K562 (cell line): ENCODE results near the gene ARHGAP26. TPM values are rescaled to one million over a fixed set of nuclear protein-coding genes. Genes with fewer than 3 reads are reported as not detected.
A peak's percentile ranks its signal among the peaks of the same experiment; 100 is the strongest.

ENCODE experiments used
- CBX1 ChIP-seq: sonication (generic); IDR thresholded peaks from 2 replicates; pipeline ENCODE4 v1.6.1; 2016; ENCODE audit warnings: antibody characterized with exemption, low read depth, mild to moderate bottlenecking
- CBX8 ChIP-seq: fragments of 200-600 bp; sonication (generic); IDR thresholded peaks from 2 replicates; pipeline ENCODE4 v1.6.1; 2012; ENCODE audit warnings: borderline replicate concordance, mixed run types, low read depth, mild to moderate bottlenecking, moderate library complexity, mixed read lengths, low read length, control low read depth, inconsistent platforms; ENCODE audit not compliant: poor library complexity, severe bottlenecking; ENCODE audit errors: extremely low read depth
- CTBP1 ChIP-seq: fragments of 450-650 bp; IDR thresholded peaks from 2 replicates; pipeline ENCODE4 v1.6.1; 2016; ENCODE audit warnings: borderline replicate concordance
- CXXC5 ChIP-seq: fragments of 250-450 bp; sonication (Bioruptor Pico); IDR thresholded peaks from 2 replicates; pipeline ENCODE4 v1.8.0; 2022; ENCODE audit warnings: inconsistent platforms, mild to moderate bottlenecking, moderate library complexity
- ERF ChIP-seq: fragments of 450-650 bp; formaldehyde crosslinking; IDR thresholded peaks from 2 replicates; pipeline ENCODE4 v1.4.0; 2020; ENCODE audit warnings: mild to moderate bottlenecking, mixed read lengths
- FOXJ3 ChIP-seq: sonication (generic); formaldehyde crosslinking; IDR thresholded peaks from 2 replicates; pipeline ENCODE4 v1.4.0; 2020; ENCODE audit warnings: mild to moderate bottlenecking, missing genetic modification reagents
- GTF2A2 ChIP-seq: IDR thresholded peaks from 2 replicates; pipeline ENCODE4 v1.6.1; 2016; ENCODE audit warnings: mild to moderate bottlenecking, missing genetic modification characterization, missing compliant biosample characterization
- HDAC1 ChIP-seq, 2 experiments: fragments of 450-650 bp; IDR thresholded peaks; 2 replicates each; pipeline ENCODE4 v1.6.1; 2016 to 2017; ENCODE audit warnings: inconsistent platforms in 1 of 2, mild to moderate bottlenecking in 1 of 2, moderate library complexity in 1 of 2
- HDAC2 ChIP-seq: fragments of 450-650 bp; IDR thresholded peaks from 2 replicates; pipeline ENCODE4 v1.6.1; 2016; ENCODE audit warnings: mild to moderate bottlenecking
- PCBP2 ChIP-seq: fragments of 200-400 bp; formaldehyde crosslinking; IDR thresholded peaks from 2 replicates; pipeline ENCODE4 v1.6.1; 2018; ENCODE audit warnings: low read length, low read depth, mild to moderate bottlenecking, moderate library complexity; ENCODE audit not compliant: poor library complexity, severe bottlenecking
- SIRT6 ChIP-seq: IDR thresholded peaks from one replicate; pipeline ENCODE4 v1.6.1; 2012; ENCODE audit warnings: low read depth, mild to moderate bottlenecking, control low read depth, inconsistent platforms, low read length, moderate library complexity
- SMAD1 ChIP-seq: fragments of 150-350 bp; IDR thresholded peaks from 2 replicates; pipeline ENCODE4 v1.6.1; 2014; ENCODE audit warnings: low read length, low read depth; ENCODE audit not compliant: partially characterized antibody
- SRF ChIP-seq, 2 experiments: fragments of 250-450, 450-650 bp in 1 of 2; sonication (Bioruptor Pico) in 1 of 2; sonication (generic) in 1 of 2; formaldehyde crosslinking; IDR thresholded peaks; 2 replicates each; pipeline versions ENCODE4 v1.5.0 to v1.5.1; 2020 to 2022; ENCODE audit warnings: mild to moderate bottlenecking in 1 of 2, missing genetic modification reagents in 1 of 2
- TSC22D4 ChIP-seq: fragments of 450-650 bp; IDR thresholded peaks from 2 replicates; pipeline ENCODE4 v1.6.1; 2016; ENCODE audit warnings: missing genetic modification characterization, missing biosample characterization, control low read depth
- XRCC3 ChIP-seq: fragments of 450-650 bp; IDR thresholded peaks from 2 replicates; pipeline ENCODE4 v1.6.1; 2017; ENCODE audit warnings: mild to moderate bottlenecking, moderate library complexity
- YBX1 ChIP-seq: fragments of 450-650 bp; IDR thresholded peaks from 2 replicates; pipeline ENCODE4 v1.7.1; 2016; ENCODE audit warnings: mild to moderate bottlenecking
- ZFX ChIP-seq: sonication (generic); formaldehyde crosslinking; IDR thresholded peaks from 2 replicates; pipeline ENCODE4 v1.8.0; 2022; ENCODE audit warnings: mild to moderate bottlenecking, missing genetic modification reagents, moderate library complexity
- ZNF124 ChIP-seq: sonication (generic); formaldehyde crosslinking; IDR thresholded peaks from 2 replicates; pipeline ENCODE4 v1.8.1; 2022; ENCODE audit warnings: missing genetic modification reagents
- ZNF507 ChIP-seq: conservative IDR thresholded peaks from 2 replicates; pipeline ENCODE4 v1.6.1; 2017; ENCODE audit warnings: missing genetic modification characterization, missing compliant biosample characterization
- ZNF75A ChIP-seq: fragments of 450-650 bp; formaldehyde crosslinking; IDR thresholded peaks from 2 replicates; pipeline ENCODE4 v1.4.0; 2020; ENCODE audit warnings: mild to moderate bottlenecking
- polyA plus RNA-seq, 8 experiments: library from polyadenylated mRNA; depleted of rRNA in 4 of 8; stranded (reverse) in 5 of 8; unstranded in 3 of 8; fragments of >200 nt; fragmentation: Nextera tagmentation in 2 of 8; fragmentation: Illumina TruSeq in 1 of 8; extraction: Ambion mirVana in 2 of 8; extraction: Trizol in 1 of 8; gene quantifications; 2 replicates each; pipeline versions ENCODE4 v1.2.1 to v1.2.3, GENCODE V29; 2011 to 2014; ENCODE audit warnings: inconsistent platforms in 1 of 8, missing spikeins in 1 of 8
- total RNA-seq, 7 experiments: library from RNA; depleted of rRNA in 6 of 7; stranded (reverse); fragments of >200 nt in 6 of 7; fragmentation: Illumina TruSeq in 2 of 7; extraction: Trizol in 2 of 7; gene quantifications; 2 replicates each; pipeline versions ENCODE4 v1.2.1 to v1.2.3, GENCODE V29; 2011 to 2021; ENCODE audit warnings: low replicate concordance in 1 of 7
- TF ChIP-seq, protein P1 (sequence below), 2 experiments: IDR thresholded peaks; 2 replicates each; pipeline ENCODE4 v1.6.1; 2011; ENCODE audit warnings: borderline replicate concordance in 1 of 2, control low read depth in 1 of 2, low read depth in 1 of 2, low read length in 1 of 2, mild to moderate bottlenecking in 1 of 2, mixed read lengths in 1 of 2, moderate library complexity in 1 of 2; ENCODE audit not compliant: insufficient read depth in 1 of 2, insufficient read length in 1 of 2, poor library complexity in 1 of 2, severe bottlenecking in 1 of 2; ENCODE audit errors: extremely low read depth in 1 of 2
- TF ChIP-seq, protein P2 (sequence below): fragments of 450-650 bp; formaldehyde crosslinking; IDR thresholded peaks from 2 replicates; pipeline ENCODE4 v1.4.0; 2022; ENCODE audit warnings: missing genetic modification characterization
- TF ChIP-seq, protein P3 (sequence below): fragments of 450-650 bp; IDR thresholded peaks from 2 replicates; pipeline ENCODE4 v1.6.1; 2016; ENCODE audit warnings: missing biosample characterization, missing genetic modification characterization
- TF ChIP-seq, protein P4 (sequence below): sonication (generic); formaldehyde crosslinking; IDR thresholded peaks from 2 replicates; pipeline ENCODE4 v1.8.0; 2022; ENCODE audit warnings: mild to moderate bottlenecking, missing genetic modification reagents

Gene ARHGAP26
- total and polyA plus RNA-seq, 9 of the 15 experiments (the other 6 are each of a cell fraction or from before 2014, with no cell fraction given) = 0.13 to 1.1 (median 0.55) TPM

DNA sequence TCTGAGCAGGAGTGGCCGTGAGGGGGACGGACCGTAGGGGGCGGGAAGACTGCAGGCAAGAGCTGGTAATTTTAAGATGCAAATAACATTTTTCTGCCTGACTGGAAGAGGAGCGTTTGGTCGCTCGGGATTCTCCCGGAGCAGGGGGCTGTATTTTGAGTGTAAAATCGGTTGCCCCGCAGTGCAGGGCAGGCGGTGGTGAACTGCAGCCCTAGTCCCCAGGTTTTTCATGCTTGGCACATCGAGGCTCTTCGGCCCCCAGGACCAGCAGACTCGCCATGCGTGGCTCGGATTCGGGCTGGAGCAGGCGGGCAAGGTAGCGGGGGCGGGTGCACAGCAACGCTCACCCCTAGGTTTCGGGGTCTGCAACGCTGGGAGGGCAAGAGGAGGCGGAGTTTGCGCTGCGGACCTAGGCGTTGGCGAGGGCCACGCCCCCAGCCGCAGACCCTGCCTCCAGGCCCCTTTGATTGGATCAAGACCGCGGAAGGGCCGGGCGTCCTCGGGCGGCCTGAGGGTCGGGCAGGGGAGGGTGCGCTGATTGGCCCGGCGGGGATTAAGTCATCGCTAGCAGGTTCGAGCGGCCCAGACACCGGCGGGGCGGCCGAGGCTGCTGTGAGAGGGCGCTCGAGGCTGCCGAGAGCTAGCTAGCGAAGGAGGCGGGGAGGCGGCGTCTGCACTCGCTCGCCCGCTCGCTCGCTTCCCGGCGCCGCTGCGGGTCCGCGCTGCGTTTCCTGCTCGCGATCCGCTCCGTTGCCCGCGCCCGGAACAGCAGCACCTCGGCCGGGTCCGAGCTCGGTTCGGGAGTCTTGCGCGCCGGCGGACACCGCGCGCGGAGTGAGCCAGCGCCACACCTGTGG, at the start of gene ARHGAP26 (continued):
- TF ChIP-seq HDAC2 (no peak), CBX8 (no peak), CTBP1 (peak; percentile 84), ERF (no peak), SMAD1 (no peak), TSC22D4 (tag) (no peak), SIRT6 (no peak), ZNF507 (tag) (no peak), XRCC3 (no peak), FOXJ3 (no peak), ZNF124 (CRISPR knock-in tag) (no peak), HDAC1 (IDR thresholded peaks at IDR 0.05) (no peak), CBX1 (no peak), SRF (CRISPR knock-in tag; IDR thresholded peaks at IDR 0.05) (peak in 1 of 2 experiments; percentile 60; a peak in 1 of 4 replicates), CXXC5 (CRISPR knock-in tag) (peak; percentile 52), PCBP2 (no peak), ZNF75A (CRISPR knock-in tag) (no peak), YBX1 (no peak), ZFX (CRISPR knock-in tag) (peak; percentile 67), GTF2A2 (tag) (no peak)
- TF ChIP-seq, protein P1, sequence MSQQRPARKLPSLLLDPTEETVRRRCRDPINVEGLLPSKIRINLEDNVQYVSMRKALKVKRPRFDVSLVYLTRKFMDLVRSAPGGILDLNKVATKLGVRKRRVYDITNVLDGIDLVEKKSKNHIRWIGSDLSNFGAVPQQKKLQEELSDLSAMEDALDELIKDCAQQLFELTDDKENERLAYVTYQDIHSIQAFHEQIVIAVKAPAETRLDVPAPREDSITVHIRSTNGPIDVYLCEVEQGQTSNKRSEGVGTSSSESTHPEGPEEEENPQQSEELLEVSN (IDR thresholded peaks at IDR 0.05; ENCODE audit: borderline replicate concordance in 1 of 2, extremely low read depth in 1 of 2, insufficient read depth in 1 of 2, insufficient read length in 1 of 2, low read depth in 1 of 2, low read length in 1 of 2, poor library complexity in 1 of 2, severe bottlenecking in 1 of 2) = peak; percentile 29 to 74
- TF ChIP-seq, protein P2, sequence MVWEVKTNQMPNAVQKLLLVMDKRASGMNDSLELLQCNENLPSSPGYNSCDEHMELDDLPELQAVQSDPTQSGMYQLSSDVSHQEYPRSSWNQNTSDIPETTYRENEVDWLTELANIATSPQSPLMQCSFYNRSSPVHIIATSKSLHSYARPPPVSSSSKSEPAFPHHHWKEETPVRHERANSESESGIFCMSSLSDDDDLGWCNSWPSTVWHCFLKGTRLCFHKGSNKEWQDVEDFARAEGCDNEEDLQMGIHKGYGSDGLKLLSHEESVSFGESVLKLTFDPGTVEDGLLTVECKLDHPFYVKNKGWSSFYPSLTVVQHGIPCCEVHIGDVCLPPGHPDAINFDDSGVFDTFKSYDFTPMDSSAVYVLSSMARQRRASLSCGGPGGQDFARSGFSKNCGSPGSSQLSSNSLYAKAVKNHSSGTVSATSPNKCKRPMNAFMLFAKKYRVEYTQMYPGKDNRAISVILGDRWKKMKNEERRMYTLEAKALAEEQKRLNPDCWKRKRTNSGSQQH (CRISPR knock-in tag) = no peak
- TF ChIP-seq, protein P3, sequence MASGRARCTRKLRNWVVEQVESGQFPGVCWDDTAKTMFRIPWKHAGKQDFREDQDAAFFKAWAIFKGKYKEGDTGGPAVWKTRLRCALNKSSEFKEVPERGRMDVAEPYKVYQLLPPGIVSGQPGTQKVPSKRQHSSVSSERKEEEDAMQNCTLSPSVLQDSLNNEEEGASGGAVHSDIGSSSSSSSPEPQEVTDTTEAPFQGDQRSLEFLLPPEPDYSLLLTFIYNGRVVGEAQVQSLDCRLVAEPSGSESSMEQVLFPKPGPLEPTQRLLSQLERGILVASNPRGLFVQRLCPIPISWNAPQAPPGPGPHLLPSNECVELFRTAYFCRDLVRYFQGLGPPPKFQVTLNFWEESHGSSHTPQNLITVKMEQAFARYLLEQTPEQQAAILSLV (tag) = no peak
- TF ChIP-seq, protein P4, sequence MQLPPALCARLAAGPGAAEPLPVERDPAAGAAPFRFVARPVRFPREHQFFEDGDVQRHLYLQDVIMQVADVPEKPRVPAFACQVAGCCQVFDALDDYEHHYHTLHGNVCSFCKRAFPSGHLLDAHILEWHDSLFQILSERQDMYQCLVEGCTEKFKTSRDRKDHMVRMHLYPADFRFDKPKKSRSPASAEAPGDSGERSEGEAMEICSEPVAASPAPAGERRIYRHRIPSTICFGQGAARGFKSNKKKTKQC = no peak; the same call in 1 of the 2 replicates
